GM19468 (cell line): ENCODE results near the gene POGLUT2.
A peak's percentile ranks its signal among the peaks of the same experiment; 100 is the strongest.
"Not testable (repeated sequence)": the region's sequence is repeated elsewhere in the genome, so short reads cannot be mapped to it uniquely, and the experiment has no call there.

Experiments used
- ATAC-seq: cut with Tn5 transposase; IDR thresholded peaks from one replicate; pipeline ENCODE4 v1.9.1; 2021; ENCODE audit warnings: mild to moderate bottlenecking, moderate library complexity, moderate number of reproducible peaks; ENCODE audit not compliant: unreplicated experiment; ENCODE audit errors: extremely low read depth

Gene POGLUT2

DNA sequence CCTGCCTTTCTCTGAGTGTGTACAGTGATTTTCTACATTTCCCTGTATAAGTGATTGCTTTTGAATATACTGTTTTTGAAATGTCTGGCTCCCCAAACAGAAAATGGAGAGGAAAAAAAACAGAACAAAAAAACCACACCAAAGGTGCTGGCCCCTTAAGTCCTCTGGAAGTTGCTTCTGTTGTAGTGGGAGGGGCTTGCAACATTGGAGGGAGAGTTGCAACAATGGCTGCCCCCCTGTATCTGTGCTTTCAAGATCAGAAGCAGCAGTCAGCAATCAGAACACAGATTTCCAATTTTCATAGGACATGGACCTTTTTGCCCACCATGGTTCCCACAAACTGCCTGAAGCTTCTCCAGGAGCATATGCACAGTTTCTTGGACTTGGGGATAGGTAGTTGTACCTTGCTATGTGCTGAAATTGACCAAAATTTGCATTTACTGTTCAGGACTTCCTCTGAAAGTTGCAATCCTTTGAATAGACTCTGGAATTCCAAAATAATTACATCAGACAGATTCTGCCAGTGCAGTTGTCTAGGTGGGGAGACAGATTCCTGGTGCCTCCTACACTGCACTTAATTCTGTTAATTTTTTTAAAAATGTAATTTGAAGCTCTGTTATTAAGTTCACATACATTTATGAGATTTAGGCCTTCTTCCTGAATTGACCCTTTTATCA, 14.0 kb upstream of the POGLUT2 start:
- ATAC-seq: no peak

GRCh38 chr13:102807699-102808098, 8.9 kb upstream of the POGLUT2 start:
- no peak for ATAC-seq

GRCh38 chr13:102805680-102806079, 6.9 kb upstream of the POGLUT2 start:
- ATAC-seq: no peak

- ATAC-seq: peak; percentile 73
These were observed 1.6 kb upstream of the POGLUT2 start for GRCh38 chr13:102800145-102801041.

DNA sequence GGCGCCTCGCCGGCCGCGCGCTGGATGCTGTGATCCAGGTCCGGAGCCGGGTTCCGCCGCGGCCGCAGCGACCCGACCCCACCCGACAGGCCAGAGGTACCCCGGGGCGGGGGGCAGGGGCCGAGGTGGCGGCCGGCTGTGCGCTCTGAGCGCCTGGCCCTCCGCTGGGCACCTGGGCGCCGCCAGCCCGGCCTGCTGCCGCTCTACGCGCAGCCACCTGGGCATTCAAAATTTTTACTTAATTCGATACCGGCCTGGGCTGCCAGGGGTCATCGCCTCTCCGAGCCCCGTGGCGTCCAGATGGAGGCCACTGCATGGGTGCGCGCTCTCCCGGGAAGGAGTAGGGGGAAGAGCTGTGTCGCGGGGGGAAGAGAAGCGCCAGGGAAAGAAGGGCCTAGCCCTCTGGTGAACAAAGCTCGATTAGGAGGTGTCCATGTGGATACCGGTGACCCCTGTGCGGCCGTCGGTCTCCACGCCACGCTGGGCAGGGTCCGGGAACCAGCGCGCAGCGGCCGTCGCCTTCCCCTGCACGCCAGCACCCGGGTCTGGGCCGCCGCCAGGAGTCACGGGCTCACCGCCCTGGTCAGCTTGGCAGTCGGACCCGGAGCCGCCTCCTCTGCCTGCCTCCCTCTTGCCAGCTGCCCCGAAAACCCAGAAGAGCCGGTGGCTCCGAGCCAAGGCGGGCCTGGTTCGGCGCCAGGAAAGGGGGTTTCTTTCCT, 809 bp upstream of the POGLUT2 start:
- ATAC-seq: no peak

- no peak for ATAC-seq
These were observed 5.0 kb downstream of the POGLUT2 start for GRCh38 chr13:102793611-102794355.

- ATAC-seq: no peak
These were observed 6.4 kb downstream of the POGLUT2 start for GRCh38 chr13:102792396-102792795.

DNA sequence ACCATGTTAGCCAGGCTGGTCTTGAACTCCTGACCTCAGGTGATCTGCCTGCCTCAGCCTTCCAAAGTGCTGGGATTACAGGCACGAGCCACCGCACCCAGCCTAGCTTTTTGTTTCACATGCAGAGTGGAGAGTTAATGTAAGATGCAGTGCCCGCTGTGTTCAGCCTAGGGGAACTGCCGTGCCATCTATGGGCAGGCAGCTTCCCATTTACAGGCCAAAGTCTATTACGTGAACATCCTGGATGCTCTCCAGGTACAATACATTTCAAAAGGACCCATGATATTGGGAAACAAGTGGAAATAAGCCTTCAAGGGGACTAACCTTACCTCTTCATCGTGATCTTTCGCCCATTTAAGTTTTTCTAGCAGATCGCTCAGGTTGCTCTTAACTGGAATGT, 10.1 kb downstream of the POGLUT2 start:
- ATAC-seq: no peak

DNA sequence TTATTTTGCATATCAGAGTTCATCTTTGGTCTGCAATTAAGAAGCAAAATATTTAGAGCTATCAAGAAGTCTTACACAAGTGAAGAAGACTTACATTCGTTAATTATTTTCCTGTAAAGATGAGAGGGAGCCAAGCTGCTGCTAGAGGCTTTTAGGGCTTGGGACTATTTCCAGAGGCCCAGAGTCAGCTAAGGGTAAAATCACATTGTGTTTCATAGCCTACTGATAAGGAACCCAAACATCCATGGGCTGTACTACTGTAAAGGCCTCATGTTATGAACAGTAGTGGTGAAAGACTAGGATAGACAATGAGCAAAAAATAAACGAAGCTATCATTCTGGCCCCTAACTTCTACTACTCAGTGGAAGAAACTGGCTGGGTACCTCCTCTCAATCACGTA, 14.3 kb downstream of the POGLUT2 start:
- no peak for ATAC-seq

- no peak for ATAC-seq
These were observed 17.2 kb downstream of the POGLUT2 start for GRCh38 chr13:102781591-102781990.

DNA sequence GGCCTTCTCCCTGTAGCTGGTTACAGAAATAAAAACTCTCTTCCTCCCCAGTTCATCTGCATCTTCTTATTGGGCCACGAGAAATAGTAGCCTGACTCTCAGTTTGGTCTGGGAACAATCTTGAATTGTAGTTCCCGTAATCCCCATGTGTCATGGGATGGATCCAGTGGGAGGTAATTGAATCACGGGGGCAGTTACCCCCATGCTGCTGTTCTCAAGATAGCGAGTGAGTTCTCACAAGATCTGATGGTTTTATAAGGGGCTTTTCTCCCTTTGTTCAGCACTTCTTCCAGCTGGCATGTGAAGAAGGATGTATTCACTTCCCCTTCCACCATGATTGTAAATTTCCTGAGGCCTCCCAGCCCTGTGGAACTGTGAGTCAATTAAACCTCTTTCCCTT, 18.1 kb downstream of the POGLUT2 start:
- ATAC-seq: not testable (repeated sequence)

DNA sequence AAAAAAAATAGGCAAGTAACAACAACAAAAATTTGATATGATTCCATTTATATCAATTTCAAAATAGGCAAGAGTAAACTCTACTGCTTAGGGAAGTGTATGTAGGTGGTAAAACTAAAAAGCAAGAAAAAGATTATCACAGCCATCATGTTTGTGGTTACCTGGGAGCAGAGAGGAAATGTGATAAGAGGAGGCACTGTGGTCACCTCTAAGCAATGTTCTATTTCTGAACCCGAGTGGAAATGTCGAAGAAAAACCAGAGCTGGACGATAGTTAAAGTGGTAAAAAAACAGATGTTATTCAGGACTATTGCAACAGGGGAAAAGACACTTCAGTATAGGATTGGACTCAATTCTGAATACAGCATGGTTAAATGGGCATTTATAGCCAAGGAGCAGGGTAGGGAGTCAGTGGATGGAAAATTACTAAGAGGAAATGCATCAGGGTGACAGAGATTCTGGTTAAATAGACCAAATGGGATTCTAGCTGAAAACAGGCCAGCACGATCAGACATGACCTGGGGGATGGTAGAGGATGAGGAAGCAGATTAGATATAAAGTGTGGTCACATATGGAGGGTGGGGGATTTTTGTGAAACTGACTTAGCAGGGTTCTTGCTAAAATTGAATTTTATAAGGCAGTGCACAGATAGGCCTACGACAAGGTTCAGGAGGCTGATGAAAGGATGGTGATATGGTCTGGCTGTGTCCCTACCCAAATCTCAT, 19.2 kb downstream of the POGLUT2 start:
- no peak for ATAC-seq

DNA sequence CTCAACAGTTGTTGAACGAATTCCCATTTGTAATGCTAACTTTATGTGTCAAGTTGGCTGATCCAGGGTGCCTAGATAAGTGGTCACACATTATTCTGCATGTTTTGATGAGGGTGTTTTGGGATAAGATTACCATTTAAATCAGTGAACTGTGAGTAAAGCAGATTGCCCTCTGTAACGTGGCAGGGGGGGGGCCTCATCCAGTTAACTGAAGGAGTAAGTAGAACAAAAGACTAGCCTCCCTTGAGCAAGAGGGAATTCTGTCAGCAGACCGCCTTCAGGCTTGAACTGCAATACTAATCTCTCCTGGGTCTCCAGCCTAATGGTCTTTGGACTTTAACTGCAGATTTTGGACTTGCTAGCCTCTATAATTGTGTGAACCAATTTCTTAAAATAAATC, 21.0 kb downstream of the POGLUT2 start:
- no peak for ATAC-seq

GRCh38 chr13:102776271-102776670, 22.5 kb downstream of the POGLUT2 start:
- no peak for ATAC-seq

- no peak for ATAC-seq
These were observed 23.9 kb downstream of the POGLUT2 start for GRCh38 chr13:102774591-102775520.

GRCh38 chr13:102774214-102774568, 24.6 kb downstream of the POGLUT2 start:
- no peak for ATAC-seq

- ATAC-seq: peak; percentile 95
These were observed 25.1 kb downstream of the POGLUT2 start, which contains the start of gene TEX30 for GRCh38 chr13:102773441-102774213. TSS of gene TEX30 (minus strand) at chr13:102773786. CDS start at chr13:102770026, 3,760 bp downstream.

DNA sequence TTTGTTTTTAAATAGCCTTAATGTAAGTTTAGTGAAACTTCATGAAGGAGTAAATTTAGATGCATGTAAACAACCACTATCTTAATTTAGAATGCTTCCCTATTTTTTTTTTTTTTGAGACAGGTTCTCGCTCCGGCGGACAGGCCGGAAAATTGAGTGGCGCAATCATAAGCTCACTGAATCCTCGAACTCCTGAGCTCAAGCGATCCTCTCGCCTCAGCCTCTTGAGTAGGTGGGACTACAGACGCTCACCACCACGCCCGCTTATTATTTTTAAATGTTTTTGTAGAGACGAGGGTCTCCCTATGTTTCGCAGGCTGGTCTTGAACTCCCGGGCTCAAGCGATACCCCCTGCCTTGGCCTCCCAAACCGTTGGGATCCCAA, 26.7 kb downstream of the POGLUT2 start:
- no peak for ATAC-seq
